C4-2B (cell line): ENCODE measurements around the gene CTNNA3.

Experiments used
- ZFX ChIP-seq: fragments of 450-650 bp; IDR thresholded peaks from 2 replicates; pipeline ENCODE4 v1.6.1; 2017
- TF ChIP-seq, protein P1 (sequence below): fragments of 450-650 bp; conservative IDR thresholded peaks from 2 replicates; pipeline ENCODE4 v1.5.1; 2017; ENCODE audit warnings: mild to moderate bottlenecking

DNA sequence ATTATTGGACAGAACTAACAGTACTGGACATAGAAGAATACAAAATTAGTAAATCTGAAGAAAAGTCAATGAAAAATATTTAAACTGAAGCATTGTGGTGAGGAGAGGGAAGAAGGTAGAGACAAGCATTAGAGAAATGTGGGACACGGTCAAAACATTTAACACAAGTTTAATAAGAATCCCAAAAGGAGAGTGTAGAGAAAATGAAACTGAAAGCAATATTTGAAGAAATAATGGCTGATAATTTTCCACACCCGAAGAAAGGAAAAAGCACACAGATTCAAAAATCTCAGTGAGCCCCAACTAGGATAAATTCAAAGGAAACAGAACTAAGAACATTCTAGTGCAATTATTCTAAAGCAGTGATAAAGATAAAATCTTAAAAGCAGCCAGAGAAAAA, 896.5 kb downstream of the CTNNA3 start:
- TF ChIP-seq, protein P1, sequence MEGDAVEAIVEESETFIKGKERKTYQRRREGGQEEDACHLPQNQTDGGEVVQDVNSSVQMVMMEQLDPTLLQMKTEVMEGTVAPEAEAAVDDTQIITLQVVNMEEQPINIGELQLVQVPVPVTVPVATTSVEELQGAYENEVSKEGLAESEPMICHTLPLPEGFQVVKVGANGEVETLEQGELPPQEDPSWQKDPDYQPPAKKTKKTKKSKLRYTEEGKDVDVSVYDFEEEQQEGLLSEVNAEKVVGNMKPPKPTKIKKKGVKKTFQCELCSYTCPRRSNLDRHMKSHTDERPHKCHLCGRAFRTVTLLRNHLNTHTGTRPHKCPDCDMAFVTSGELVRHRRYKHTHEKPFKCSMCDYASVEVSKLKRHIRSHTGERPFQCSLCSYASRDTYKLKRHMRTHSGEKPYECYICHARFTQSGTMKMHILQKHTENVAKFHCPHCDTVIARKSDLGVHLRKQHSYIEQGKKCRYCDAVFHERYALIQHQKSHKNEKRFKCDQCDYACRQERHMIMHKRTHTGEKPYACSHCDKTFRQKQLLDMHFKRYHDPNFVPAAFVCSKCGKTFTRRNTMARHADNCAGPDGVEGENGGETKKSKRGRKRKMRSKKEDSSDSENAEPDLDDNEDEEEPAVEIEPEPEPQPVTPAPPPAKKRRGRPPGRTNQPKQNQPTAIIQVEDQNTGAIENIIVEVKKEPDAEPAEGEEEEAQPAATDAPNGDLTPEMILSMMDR: no peak
- no peak for TF ChIP-seq ZFX
